HUDEP-2 (cell line): Measurements from ENCODE around the gene SYCP2L.
A peak's percentile ranks its signal among the peaks of the same experiment; 100 is the strongest.
"Not testable (repeated sequence)": the region's sequence is repeated elsewhere in the genome, so short reads cannot be mapped to it uniquely, and the experiment has no call there.

ENCODE experiments used
- DNase-seq, 76 experiments: peaks; one replicate each; lab custom pipeline; 2025; ENCODE audit not compliant: unreplicated experiment in 76 of 76; lab: John Stamatoyannopoulos, UW

The SYCP2L gene

DNA sequence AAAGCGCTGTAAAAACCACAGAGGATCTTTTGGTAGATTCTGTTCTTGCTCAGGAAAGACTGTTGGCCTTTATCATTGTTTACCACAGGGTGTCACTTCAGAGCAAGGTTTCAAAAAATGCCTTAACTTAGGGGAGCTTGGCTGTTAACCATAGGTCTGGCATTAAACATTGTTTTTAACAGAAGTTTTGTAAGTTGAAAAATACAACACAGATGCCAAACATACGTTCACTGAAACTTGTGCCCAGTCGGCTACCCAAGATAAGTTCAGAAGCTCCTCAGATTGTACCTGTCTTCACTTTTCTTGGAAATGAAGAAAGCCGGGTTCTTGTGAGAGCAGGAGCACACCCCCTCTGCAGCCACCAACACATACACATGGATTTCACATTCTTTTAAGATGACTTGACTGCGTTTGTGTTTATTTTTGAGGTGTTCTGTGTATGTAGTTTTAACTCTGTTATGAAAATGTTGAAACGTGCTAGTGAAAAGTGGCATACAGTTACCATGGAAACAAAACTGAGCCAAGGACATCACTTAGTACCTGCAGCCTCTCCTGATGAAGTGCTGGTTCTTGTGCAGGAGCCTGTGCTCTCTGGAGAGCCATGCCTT, 64.9 kb downstream of the SYCP2L start:
- peak in 30 of 76 experiments; percentile 5 to 65 (median 31) for DNase-seq

DNA sequence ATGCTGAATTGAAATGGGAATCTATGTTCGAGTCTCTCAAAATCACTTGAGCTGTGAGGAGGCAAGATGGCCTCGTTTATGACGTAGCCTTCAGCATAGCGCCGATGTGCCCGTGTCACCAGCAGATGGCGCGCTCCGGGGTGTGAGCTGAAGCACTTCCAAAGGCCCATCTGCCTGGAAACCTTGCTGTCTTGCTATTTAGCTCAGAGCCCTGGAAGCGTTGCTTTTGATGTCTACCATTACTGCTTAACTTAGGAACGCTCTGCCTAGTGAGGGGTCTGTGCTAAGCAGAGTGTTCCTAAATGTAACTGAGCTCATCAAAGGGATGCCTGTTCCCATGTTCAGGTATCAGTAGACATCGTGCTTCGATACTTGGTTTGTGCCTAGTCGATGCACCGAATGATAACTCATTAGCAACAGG, 67.7 kb downstream of the SYCP2L start:
- peak in 71 of 76 experiments; percentile 15 to 93 (median 71) for DNase-seq

DNA sequence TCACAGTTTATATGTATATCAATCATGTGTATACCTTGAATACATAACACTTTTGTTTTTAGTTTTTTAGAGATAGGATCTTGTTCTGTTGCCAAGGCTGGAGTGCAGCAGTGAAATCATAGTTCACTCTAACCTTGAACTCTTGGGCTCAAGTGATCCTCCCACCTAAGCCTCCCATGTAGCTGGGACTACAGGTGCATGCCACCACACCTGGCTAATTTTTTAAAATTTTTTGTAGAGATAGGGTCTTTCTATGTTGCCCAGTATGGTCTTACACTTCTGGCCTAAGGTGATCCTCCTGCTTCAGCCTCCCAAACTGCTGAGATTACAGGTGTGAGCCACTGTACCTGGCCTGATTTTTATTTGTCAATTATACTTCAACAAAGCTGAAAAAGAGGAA, 69.9 kb downstream of the SYCP2L start:
- no peak for DNase-seq

DNA sequence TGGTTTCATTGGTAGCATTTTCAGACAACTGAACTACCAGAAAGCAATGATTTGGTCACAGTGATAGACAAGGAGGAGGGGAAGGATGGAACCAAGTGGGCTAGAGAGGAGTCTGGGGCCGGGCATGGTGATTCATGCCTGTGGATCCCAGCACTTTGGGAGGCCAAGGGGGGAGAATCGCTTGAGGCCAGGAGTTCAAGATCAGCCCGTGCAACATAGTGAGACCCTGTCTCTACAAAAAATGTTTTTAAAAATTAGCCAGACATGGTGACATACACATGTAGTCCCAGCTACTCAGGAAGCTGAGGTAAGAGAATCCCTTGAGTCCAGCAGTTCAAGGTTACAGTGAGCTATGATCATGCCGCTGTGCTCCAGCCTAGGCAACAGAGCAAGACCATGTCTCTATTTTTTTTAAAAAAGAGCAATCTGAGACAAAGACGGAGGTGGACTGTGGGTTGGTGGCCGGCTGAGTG, 70.6 kb downstream of the SYCP2L start:
- DNase-seq, result no peak

DNA sequence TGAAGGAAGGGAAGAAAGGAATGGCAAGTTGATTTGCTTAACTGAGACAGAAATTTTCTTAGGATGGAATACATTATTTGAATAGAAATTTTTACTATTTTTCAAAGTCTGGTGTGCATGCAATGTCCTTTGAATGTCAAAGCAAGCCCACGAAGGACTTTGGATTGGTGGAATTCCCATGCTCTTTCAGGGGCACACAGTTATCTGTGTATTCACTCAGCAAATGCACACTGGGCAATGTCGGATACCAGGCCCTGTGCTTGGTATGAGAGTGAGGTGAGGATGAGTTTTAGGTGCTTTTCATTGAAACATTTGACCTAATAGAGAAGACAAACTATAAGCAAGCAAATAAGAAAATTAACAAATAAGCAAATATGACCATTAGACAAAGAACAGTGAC, 73.3 kb downstream of the SYCP2L start:
- DNase-seq, result no peak

DNA sequence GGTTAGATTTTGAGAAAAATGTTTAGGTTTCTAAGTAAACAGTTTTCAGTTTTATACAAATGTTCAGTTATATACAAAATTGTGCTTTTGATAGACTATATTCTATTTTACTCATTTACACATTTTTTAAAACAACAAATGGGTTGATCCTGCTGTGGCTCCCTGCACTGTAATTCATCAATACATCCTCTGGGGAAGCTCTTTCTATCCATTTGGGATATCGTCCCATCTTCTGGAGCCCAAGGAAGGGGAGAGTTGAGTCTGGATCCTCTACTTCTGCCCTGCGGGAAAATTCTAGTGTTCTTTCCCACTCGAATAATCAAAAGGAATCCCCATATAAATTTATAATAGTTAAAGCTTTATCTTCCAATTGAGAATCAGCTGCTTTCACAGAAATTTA, 75.0 kb downstream of the SYCP2L start:
- DNase-seq, result no peak

DNA sequence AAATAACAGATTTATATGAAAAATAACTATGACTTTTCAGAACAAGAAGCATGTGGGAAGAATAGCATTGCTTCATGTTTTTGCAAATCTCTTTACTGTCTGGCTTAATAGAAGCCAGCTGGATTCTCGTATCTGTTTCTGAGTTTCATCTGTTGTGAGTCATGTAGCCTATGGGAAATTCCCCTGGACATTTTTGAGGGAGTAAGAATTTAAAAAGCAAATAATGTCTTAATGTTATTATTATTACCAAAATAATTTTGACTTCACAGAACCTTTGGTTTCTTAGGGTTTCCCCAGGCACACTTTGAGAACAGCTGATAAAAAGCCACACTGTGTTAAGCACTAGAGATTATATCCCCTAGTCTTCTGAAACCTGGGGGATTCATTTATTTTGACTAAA, 75.8 kb downstream of the SYCP2L start:
- DNase-seq, result no peak

DNA sequence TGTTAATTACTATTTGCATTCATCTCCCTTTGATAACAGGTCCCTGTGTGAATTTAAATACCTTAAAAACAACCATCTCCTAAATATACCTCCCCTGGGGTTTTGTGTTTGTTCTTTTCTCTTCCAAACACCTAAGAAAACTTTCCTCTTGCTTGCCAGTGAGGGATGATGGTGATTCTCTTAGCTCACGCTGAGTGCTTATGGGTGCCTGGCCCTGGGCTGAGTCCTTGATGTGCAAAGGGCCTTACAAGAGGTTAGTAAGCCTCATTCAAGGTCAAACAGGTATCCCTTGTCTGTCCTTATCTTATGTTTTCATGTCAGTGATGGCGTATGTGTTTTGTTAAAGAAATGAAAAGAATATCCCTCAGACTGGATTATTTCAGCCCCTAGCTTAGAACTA, 76.3 kb downstream of the SYCP2L start:
- no peak for DNase-seq

DNA sequence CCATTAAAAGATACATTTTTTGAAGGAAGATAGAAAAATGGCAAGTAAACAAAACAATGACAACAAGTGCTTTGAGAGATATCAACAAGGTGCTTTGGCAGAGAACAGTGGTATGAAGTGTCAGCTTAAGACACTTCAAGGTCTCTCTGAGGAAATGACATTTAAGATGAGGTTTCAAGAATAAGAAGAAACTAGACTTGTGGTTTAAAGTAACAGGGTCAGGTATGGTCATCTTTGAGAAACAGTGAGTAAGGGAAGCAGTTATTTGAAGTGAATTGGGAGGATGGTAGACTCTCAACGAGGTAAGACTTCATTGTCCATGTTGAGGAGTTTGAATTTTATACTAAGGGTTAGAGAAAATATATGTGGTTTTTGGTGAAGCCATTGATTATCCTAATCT, 77.8 kb downstream of the SYCP2L start:
- DNase-seq, result no peak

DNA sequence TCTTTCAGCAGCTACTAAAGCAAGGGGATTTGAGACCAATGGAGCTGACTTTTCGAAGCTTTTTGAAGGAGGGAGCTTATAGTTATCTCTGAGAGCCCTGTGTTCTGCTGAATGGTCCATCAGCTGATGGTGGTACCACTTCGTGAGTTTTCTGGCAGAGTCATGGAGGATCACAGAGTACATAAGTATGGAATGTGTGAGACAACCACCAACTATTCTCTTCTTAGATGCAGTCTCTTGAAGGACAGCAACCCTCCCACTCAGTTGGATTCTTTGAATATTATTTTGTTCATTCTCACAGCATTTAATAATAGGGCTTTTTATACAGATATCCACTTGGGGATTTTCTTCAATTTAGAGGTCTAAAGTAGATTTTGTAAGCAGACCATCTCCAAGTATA, 81.9 kb downstream of the SYCP2L start:
- no peak for DNase-seq

DNA sequence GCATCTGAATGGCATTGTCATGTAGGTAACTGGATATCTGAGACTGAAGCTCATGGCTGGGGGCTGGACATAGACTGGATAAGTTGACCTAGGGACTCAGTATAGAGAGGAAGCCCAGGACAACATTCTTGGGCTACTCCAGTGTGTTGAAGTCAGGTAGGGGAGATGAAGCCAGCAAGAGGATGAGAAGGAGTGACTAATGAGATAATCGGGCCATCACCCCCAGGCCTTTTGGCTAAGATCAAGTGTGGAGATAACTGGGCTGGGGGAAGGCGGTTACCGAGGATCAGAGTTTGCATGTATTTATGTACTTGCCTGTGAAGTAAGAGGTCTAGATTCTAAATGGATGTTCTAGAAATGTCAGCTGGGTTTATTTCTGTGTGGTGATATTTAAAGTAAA, 83.9 kb downstream of the SYCP2L start:
- peak in 1 of 76 experiments; percentile 39 for DNase-seq

DNA sequence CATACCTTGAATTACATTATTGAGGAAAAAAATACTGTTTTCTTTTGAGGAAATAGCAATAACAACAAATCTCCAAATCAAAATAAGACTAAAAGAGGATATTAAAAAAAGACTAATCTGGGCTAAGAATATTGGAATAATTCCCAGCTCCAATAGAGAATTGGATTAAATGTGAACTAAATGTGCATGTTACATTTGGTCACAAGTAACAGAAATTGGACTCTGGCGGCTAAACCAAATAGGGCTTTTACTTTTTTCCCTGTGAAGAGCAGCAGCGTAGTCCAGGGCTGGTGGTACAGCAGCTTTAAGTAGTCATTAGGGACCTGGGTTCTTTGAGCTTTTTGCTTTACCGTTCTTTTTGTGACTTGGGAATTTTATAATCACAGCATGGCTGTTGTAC, 85.3 kb downstream of the SYCP2L start:
- DNase-seq, result no peak

DNA sequence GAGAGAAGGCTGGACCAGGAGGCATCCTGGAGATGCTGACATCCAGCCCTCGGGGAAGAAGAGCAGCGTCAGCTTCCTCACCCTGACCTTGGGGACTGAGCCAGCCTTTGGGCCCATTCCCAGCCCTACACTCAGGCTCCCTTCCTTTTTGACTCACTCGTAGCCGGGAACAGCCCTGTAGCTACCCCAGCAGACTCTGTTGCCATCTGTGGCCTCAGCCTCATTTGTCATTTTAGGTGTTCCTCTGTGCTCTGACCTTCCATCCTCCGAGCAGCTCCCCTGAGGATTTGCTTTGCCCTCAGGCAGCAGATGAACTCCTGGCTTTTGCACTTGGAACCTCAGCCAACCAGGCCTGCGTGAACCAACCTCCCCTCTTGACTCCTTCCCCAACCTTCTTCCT, 89.7 kb downstream of the SYCP2L start:
- no peak for DNase-seq

DNA sequence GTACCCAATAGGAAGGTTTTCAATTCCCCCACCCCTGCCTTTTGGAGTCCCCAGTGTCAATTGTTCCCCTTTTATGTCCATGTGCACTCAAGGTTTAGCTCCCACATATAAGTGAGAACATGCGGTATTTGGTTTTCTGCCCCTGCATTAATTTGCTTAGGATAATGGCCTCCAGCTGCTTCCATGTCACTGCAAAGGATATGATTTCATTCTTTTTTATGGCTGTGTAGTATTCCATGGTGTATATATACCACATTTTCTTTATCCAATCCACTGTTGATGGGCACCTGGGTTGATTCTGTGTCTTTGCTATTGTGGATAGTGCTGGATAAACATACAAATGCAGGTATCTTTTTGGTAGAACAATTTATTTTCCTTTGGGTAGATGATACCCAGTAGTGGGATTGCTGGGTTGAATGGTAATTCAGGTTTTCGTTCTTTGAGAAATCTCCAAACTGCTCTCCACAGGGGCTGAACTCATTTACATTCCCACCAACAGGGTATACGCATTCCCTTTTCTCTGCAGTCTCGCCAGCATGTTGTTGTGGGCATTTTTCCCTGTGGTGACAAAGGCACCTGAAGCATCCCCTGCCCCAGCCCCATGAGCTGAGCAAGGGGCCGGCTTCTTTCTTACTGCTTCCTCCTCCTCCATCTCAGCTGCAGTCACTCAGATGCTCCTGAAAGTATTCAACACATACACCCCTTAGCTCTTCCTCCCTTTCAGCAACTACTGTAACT, 90.5 kb downstream of the SYCP2L start:
- no peak for DNase-seq

DNA sequence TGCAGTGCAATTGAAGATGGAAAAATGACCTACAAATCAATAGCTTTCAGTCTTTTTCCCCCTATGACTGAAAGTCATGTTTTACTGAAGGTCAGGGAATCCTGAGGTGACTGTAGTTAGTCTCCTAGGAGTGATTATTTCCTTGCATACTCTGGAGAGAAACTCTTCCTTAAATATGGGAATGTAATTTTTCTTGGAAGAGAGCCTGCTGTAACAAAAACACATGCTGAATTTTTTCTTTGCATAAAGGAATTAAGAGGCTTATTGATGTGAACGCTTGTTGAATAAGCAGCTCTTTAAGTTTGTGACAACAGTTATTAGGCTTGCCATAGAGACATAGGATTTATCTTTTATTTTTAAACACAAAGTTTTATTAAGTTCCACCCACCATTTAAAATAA, 92.8 kb downstream of the SYCP2L start:
- no peak for DNase-seq

DNA sequence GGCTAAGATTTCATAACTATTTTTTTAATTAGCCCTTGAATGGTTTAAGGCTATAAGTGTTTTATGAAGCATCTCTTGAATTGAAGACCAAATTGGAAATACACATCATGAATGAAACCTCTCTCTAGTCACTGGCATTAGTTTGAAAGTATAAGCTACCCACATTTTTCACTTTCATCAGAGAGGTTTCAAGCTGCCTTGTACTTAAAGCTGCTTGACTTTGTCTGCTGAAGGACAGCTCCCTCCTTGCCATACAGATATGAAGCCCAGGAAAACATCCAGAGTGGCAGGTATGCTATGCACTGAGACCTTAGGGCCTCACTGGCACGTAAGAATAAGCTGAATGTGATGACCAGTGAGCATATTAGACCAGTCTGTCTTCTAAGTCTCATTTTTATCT, 94.6 kb downstream of the SYCP2L start:
- DNase-seq, result no peak

DNA sequence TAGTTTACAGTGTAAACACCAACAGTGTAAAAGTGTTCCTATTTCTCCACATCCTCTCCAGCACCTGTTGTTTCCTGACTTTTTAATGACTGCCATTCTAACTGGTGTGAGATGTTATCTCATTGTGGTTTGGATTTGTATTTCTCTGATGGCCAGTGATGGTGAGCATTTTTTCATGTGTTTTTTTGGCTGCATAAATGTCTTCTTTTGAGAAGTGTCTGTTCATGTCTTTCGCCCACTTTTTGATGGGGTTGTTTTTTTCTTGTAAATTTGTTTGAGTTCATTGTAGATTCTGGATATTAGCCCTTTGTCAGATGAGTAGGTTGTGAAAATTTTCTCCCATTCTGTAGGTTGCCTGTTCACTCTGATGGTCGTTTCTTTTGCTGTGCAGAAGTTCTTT, 98.1 kb downstream of the SYCP2L start:
- not testable (repeated sequence) for DNase-seq

DNA sequence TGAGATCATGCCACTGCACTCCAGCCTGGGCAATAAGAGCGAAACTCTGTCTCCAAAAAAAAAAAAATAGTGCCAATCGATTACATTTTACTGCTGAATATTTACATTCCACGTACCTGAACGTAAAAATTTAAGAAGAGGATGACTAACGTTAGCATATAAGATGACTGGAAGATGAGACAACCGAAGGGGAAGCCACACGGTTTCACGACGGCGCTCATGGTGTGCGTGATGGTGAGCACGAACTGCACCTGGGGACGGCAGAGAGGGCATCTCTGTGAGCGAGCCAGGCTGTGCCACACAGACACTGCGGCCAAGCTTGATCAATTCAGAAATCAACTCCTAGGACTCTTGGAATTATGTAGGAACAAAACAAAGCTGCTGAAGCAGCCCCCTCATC, 102.7 kb downstream of the SYCP2L start:
- DNase-seq, result no peak

DNA sequence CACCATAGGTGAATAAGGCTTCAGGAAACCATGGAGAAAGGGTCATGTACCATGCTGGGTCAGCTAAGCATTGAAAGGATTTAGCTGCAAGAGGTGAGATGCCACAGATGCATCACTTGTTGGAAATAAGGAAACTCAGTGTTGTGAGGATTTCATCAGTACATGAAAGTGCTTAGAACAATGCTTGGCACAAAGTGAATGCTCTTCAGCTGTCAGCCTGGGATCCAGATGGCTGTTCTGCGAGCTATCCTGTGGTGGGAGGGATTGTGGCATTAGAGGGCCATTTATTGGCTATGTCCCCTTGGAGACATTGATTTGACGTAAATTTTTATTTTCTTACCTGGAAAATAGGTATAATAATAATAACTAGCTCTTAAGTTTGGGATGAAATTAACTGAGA, 104.3 kb downstream of the SYCP2L start:
- no peak for DNase-seq

DNA sequence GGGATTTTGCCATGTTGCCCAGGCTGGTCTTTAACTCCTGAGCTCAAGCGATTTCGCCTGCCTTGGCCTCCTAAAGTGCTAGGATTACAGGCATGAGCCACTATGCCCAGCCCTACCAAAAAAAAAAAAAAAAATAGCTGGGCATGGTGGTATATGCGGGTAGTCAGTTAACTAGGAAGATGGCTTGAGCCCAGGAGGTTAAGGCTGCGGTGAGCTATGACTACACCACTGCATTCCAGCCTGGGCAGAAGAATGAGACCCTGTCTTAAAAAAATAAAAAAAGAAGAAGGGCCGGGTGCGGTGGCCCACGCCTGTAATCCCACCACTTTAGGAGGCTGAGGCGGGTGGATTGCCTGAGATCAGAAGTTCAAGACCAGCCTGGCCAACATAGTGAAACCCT, 107.0 kb downstream of the SYCP2L start:
- DNase-seq, result no peak

DNA sequence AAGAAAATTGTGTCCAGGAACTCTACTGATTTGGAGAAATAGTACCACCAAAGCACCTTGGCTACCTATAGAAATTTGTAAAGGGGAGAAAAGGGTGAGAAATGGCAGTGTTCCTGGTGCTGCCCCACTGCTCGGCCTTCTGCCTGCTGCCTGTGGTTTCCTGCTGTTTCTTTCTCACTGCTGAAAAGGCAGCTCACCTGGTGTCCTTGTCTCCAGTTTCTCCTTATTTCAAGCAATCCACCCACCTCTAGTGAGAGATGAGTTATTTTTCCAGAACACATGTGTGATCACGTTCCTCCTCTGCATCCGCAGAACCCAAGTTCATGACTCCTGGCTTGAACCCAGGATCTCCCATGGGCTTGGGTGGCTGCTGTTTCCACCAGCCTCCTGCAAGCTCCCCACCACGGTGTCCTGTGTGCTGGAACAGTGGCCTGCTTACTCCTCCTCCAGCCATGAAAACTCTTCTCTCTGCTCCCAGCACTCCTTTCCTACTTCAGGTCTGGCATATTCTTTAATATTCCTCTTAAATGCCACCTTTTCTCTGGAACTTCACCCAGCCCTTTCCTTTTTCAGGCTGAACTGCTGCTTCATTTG, 108.4 kb downstream of the SYCP2L start:
- no peak for DNase-seq

DNA sequence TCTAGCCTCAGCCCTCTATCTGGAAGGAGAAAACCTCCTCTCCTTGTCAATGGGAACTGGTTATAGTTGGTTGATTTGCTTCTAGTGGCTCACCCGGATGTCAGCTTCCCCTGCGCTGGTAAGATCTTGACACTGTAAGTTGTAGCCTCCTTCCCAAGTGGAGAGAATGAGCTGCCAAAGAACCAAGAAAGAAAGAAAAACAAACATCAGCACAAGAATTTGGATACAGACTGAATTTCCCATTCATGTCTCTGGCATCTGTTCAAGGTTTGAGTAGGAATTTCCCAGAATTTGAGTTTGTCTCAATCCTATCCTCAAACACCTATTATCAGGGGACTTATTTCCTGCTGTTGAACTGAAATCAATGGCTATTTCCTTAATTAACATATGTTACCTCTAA, 113.1 kb downstream of the SYCP2L start:
- DNase-seq, result no peak
